Skeletal muscle satellite cell (primary cell): Measurements from ENCODE around the gene DUOXA2.
"Not testable (repeated sequence)": the region's sequence is repeated elsewhere in the genome, so short reads cannot be mapped to it uniquely, and the experiment has no call there.

ENCODE experiments used
- H3K27me3 ChIP-seq: 2 replicates; pipeline ENCODE4 v1.7.0; 2013; ENCODE audit warnings: low read length; ENCODE audit not compliant: control insufficient read depth, insufficient read depth
- H3K36me3 ChIP-seq: 2 replicates; pipeline ENCODE4 v1.7.0; 2013; ENCODE audit warnings: mild to moderate bottlenecking, control low read depth, low read length; ENCODE audit not compliant: insufficient read depth
- H3K4me1 ChIP-seq: 2 replicates; pipeline ENCODE4 v1.7.0; 2013; ENCODE audit warnings: low read length; ENCODE audit not compliant: control insufficient read depth, insufficient read depth
- H3K4me2 ChIP-seq: 2 replicates; pipeline ENCODE4 v1.7.0; 2013; ENCODE audit warnings: mild to moderate bottlenecking, low read length
- H3K4me3 ChIP-seq: 2 replicates; pipeline ENCODE4 v1.7.0; 2013; ENCODE audit warnings: low read length
- H3K9ac ChIP-seq: 2 replicates; pipeline ENCODE4 v1.7.0; 2013; ENCODE audit warnings: mild to moderate bottlenecking, low read depth, low read length, moderate library complexity
- H3K9me3 ChIP-seq: replicated peaks from 2 replicates; pipeline ENCODE4 v1.7.0; 2013; ENCODE audit warnings: mild to moderate bottlenecking, control low read depth, low read length

The DUOXA2 gene

DNA sequence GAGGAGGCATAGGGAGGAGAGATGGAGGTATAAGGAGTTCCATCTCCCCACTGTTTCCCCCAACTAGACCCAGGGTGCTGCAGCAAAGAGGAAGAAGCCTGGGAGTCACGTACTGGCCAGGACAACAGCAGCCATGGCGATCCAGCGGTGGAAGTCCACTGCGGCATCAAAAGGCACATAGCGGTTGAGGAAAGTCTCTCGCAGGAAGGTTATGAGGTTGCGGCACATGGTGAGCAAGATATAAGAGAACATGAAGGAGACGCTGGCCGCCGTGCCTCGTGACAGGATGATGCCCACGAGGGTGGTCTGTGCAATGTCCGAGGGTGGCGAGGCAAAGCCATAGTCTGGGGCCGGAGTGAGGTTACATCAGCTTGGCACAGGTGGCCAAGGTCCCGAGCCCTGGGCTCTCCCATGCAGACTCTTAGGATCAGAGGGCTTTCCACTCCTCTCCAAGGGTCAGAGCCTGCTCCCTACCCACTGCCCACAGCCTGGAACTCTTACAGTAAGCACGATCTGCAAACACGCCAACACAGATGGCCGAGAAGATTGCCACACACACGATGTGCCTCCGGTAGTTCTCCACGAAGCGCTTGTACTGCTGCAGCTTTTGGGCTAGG, 14.5 kb upstream of the DUOXA2 start:
- Histone ChIP-seq H3K9ac (no peak overlapping the region), H3K36me3 (no peaks in the 10 kb centered on the region), H3K4me2 (no peak overlapping the region), H3K9me3 (no peaks in the 10 kb centered on the region), H3K4me1 (no peaks in the 10 kb centered on the region), H3K4me3 (no peak overlapping the region), H3K27me3 (peaks cover 39% of the 10 kb centered on the region)

DNA sequence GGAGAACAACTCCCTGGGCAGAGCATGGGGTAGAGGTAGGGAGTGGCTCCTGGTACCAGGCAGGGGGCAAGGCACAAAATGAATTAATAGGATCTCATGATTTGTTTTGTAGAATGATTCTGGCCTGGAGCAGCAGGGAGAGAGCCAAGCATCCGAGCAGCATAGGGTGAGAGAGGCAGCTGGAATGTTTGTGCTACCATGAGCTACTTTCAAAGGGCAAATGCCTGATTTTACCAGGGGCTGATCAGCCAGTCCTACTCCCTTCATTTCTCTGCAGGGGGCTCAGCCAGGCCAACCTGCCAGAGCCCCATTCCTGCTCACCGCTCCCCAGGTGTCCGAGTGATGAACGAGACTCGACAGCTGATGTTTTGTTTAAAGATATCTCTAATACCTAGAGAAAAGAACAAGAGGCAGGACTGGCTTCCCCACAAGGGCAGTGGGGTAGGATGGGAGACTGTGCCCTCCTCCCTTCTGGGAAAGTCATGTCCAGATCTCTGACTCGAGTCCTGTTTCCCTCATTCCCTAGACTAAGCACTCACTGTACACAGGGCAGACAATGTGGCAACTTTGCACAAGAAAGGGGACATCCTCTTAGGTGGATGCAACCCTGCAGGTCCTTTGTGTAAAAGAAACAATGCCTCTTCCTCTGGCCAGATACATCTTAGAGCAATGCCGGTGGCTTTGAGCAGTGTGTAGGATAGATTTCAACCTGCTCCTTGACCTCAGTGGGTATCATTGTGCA, 13.1 kb upstream of the DUOXA2 start:
- Histone ChIP-seq H3K36me3 (no peaks in the 10 kb centered on the region), H3K9ac (no peak overlapping the region), H3K9me3 (no peaks in the 10 kb centered on the region), H3K4me3 (no peak overlapping the region), H3K27me3 (peaks cover 50% of the 10 kb centered on the region), H3K4me2 (no peak overlapping the region), H3K4me1 (no peaks in the 10 kb centered on the region)

DNA sequence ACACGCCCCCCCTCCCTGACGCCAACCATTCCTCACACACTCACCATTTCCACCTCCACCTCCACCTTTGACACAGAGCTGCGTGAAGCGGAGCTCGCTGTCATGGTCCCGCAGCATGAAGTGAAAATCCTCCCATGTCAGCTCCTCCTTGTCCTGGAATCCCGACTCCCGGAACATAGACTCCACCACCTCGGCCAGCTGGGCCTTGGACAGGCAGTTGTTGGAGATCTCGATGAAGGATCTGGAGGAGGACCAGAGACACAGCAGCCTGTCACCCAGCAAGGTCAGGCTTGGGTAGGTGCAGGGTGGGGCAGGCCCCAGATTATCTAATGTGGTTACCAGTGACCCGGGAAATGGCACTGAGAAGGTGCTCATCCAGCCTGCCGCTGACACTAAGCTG, 12.4 kb upstream of the DUOXA2 start:
- H3K4me3 ChIP-seq = no peak overlapping the region
- no peaks in the 10 kb centered on the region for H3K9me3 ChIP-seq
- H3K36me3 ChIP-seq = no peaks in the 10 kb centered on the region
- no peak overlapping the region for H3K4me2 ChIP-seq
- peaks cover 57% of the 10 kb centered on the region for H3K27me3 ChIP-seq
- no peaks in the 10 kb centered on the region for H3K4me1 ChIP-seq
- no peak overlapping the region for H3K9ac ChIP-seq

DNA sequence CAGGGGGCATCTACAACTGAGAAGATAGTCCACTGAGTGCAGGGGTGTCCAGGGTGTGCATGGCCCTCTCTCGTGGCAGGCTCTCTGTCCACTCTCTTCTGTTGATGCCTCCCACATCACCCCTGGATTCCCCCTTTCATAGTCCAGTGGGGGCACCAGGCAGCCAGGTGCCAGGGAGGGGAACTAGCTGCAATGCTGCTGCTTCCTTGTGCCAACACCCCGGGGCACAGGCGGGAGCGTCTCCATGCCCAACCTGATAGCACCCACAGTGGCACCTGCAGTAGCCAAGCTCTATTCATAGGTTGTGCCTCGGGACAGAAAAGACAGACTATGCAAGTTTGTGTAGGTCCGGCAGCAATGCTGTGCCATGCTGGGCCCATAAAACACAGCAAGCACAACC, 11.9 kb upstream of the DUOXA2 start:
- no peaks in the 10 kb centered on the region for H3K9me3 ChIP-seq
- peaks cover 62% of the 10 kb centered on the region for H3K27me3 ChIP-seq
- H3K4me3 ChIP-seq = no peak overlapping the region
- no peaks in the 10 kb centered on the region for H3K4me1 ChIP-seq
- no peak overlapping the region for H3K9ac ChIP-seq
- H3K36me3 ChIP-seq = no peaks in the 10 kb centered on the region
- H3K4me2 ChIP-seq = no peak overlapping the region

DNA sequence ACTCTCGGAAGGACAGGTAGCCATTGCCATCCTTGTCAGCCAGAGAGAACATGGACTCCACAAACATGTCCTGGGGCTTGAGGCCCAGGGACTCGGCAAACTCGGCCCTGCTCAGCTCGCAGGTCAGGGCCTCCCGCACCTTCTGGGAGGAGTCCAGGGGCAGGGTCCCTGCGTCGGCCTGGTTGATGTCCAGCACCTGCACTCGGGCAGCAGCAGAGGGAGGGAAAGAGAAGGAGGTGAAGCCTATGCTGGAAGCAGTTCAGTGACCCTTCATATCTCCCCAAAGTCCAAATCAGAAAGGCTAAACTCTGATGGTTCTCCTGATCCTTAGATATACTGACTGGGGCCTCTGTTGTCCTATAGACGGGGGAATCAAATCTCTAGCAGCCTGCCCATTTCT, 10.0 kb upstream of the DUOXA2 start:
- H3K27me3 ChIP-seq = peaks cover 64% of the 10 kb centered on the region
- not testable (repeated sequence) for H3K36me3 ChIP-seq, H3K4me3 ChIP-seq, H3K4me2 ChIP-seq, H3K9me3 ChIP-seq, H3K9ac ChIP-seq, H3K4me1 ChIP-seq

DNA sequence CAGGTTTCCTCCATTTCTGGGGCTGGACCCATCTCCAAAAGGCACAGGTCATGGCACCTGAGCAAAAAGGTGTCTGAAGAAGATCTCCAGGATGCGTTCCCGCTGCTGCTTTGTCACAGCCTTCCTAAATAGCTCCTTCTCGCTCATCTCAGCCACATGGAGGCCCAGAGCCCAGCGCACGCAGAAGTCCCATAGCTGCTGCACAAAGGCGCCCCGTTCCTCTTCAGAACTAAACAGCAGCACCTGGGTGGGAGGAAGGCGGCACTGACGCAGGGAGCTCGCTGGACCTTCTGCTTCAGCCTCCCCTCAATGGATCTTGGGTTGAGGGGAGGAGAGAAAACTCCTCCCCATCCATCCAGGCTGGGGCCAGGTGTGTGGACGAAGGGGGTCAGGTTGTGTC, 8.5 kb upstream of the DUOXA2 start:
- H3K36me3 ChIP-seq = no peaks in the 10 kb centered on the region
- H3K9me3 ChIP-seq = no peaks in the 10 kb centered on the region
- H3K4me1 ChIP-seq = no peaks in the 10 kb centered on the region
- H3K9ac ChIP-seq = no peak overlapping the region
- no peak overlapping the region for H3K4me2 ChIP-seq
- no peak overlapping the region for H3K4me3 ChIP-seq
- peaks cover 68% of the 10 kb centered on the region for H3K27me3 ChIP-seq

DNA sequence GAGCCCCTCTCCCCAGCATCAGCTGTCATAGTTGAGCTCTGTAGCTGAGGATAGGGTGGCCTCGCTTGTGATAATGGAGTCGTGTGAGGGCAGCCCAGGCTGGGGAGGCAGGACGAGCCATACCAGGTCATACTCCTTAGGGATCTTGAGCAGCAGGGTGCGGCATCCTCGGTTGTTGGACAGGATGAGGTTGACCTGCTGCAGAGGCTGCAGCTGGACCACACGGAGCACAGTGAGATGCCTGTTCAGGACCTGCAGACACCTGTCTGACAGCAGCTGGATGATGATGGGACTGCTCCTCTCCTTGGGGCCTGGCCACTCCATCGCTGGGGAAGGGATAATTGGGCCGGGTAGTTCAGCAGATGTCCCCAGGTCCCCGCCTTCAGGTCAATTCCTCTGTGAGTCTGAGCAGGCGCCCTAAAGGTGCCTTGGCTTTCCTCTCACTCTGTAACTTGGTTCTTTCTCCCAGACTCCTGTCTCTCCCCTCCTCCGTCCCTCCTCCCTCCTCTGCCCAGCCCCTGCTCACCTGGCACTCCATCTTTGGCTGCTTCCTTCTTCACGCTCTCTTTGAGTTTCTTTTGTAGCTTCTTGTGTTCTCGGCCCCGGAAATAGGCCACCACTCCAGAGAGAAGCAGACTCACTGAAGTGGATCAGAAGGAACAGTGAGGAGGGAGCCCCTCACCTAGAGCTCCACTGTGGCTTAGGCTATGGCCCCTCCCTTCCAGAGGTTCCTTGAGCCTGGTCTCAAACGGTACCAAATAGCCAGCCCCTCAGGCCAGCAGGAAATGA, 7.9 kb upstream of the DUOXA2 start:
- Histone ChIP-seq H3K9ac (no peak overlapping the region), H3K27me3 (peaks cover 63% of the 10 kb centered on the region), H3K9me3 (no peaks in the 10 kb centered on the region), H3K4me1 (no peaks in the 10 kb centered on the region), H3K36me3 (no peaks in the 10 kb centered on the region), H3K4me2 (no peak overlapping the region), H3K4me3 (no peak overlapping the region)

DNA sequence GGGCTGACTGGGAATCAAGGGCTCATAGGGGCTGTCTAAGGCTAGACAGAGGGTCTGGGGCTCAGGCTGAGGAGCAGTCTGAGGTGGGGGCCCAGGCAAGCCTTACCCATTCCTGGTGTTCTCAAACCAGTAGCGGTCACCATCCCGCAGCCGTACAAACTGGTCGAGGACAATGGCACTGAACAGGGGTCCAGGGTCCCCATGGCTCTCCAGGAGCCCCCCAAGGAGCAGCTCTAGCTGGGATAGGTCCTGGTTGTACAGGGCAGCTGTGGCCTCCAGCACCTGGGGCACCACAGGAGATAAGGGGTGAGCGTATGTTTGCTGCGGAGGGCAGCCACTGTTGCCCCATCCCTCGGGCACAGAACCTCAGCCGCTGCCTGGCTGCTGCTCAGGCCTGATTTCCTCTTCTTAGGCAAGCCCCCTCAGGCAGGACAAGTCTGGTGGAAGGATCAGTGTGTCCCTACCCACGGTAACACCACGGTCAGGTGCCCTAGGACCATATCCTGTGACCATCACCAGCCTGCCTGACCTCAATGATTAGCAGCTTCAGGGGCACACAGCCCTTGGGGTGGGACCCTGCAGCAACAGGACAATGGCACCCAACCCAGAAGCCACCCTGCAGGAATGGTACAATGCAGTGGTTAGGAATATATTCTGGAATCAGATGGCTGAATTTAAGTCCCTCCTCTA, 6.0 kb upstream of the DUOXA2 start:
- H3K36me3 ChIP-seq = no peaks in the 10 kb centered on the region
- H3K4me3 ChIP-seq = no peak overlapping the region
- no peak overlapping the region for H3K4me2 ChIP-seq
- peaks cover 73% of the 10 kb centered on the region for H3K27me3 ChIP-seq
- no peak overlapping the region for H3K9ac ChIP-seq
- no peaks in the 10 kb centered on the region for H3K4me1 ChIP-seq
- H3K9me3 ChIP-seq = no peaks in the 10 kb centered on the region

DNA sequence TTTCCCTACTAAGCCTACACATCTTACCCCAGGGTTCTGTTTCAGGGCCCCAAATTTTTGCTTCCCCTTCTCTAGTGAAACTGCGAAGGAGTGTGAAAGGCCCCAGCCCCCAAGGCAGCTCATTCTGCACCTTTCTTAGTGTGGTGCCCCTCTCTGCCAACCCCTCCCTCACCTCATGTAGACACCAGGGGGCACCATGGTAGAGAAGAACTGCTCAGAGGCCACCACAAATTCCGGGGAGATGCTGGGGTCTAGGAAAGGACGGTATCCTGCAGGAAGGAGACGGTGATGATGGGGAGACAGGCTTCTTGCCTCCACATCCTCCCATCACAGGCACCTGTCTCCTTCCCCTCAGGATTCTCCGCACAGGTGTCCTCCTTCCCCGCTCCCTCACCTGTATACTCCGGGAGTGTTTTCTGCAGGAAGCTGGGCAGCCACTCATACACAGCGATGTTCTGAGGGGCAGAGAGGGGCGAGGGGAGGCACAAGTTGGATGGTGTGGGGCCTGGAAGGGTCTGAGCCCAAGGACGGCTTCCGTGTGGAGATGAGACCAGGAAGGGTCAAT, 3.8 kb upstream of the DUOXA2 start:
- Histone ChIP-seq H3K9ac (no peak overlapping the region), H3K36me3 (no peaks in the 10 kb centered on the region), H3K4me1 (no peaks in the 10 kb centered on the region), H3K27me3 (peaks cover 85% of the 10 kb centered on the region), H3K4me2 (no peak overlapping the region), H3K4me3 (no peak overlapping the region), H3K9me3 (no peaks in the 10 kb centered on the region)

DNA sequence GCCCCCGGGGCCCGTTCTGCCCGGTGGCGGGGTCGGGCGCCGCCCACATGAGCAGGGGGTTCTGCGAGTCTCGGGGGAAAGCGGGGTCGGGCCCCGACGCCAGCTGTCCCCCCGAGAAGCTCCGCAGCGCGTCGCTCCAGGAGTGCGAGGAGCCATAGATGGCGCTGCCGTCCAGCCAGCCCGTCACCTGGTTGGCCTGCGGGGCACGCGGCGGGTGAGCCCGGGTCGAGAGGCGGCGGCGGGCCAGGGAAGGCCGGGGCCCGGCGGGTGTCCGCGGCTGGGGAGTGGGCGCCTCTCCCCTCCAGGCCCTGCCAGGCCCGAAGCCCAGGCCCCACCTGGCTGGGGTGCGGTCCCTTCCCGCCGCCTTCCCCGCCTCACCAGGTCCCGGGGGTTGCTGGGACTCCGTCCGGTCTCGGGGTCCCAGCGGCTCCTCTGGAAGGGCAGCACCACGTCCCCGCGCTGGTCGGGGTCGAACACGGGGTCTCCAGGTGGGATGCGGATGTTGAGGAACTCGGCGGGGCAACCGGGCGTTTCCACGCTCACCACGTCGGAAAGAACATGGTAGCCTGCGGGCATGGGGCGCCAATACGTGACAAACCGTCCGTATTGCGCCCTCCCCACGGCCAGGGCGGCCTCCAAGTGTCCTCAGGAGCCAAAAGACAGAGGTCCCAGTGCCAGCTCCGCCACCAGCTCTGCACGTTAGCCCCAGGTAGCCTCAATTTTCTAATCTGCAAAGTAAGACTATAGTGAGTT, 2.6 kb upstream of the DUOXA2 start:
- Histone ChIP-seq H3K9ac (no peak overlapping the region), H3K4me1 (no peaks in the 10 kb centered on the region), H3K36me3 (no peaks in the 10 kb centered on the region), H3K27me3 (peaks cover 85% of the 10 kb centered on the region), H3K4me2 (no peak overlapping the region), H3K4me3 (no peak overlapping the region), H3K9me3 (no peaks in the 10 kb centered on the region)
